ENCODE measurements around the gene ARHGAP19.
A peak's percentile ranks its signal among the peaks of the same experiment; 100 is the strongest.
"Not testable (repeated sequence)": the region's sequence is repeated elsewhere in the genome, so short reads cannot be mapped to it uniquely, and the experiment has no call there.

ARHGAP19 gene

GRCh38 chr10:97321032-97321803, 28.8 kb upstream of the ARHGAP19 start:
- no peak for DNase-seq (ENCODE audit: low read depth in 2 of 2)

- no peak for DNase-seq (ENCODE audit: low read depth in 2 of 2)
These were observed 28.1 kb upstream of the ARHGAP19 start for GRCh38 chr10:97320480-97321031.

- peak; percentile 49 for DNase-seq (ENCODE audit: low read depth in 2 of 2)
These were observed 27.4 kb upstream of the ARHGAP19 start for GRCh38 chr10:97319671-97320479.

GRCh38 chr10:97318772-97319651, 26.6 kb upstream of the ARHGAP19 start, which contains the start of gene FRAT1:
TSS of gene FRAT1 (plus strand) at chr10:97319271. CDS start at chr10:97319454, 183 bp downstream.
- DNase-seq (ENCODE audit: low read depth in 2 of 2): peak; percentile 81 to 86

GRCh38 chr10:97314671-97315070, 22.2 kb upstream of the ARHGAP19 start:
- DNase-seq (ENCODE audit: low read depth in 2 of 2): no peak

- DNase-seq (ENCODE audit: low read depth in 2 of 2): no peak
These were observed 20.5 kb upstream of the ARHGAP19 start for GRCh38 chr10:97312897-97313296.

- no peak for DNase-seq (ENCODE audit: low read depth in 2 of 2)
These were observed 18.7 kb upstream of the ARHGAP19 start for GRCh38 chr10:97311111-97311626.

- DNase-seq (ENCODE audit: low read depth in 2 of 2): no peak
These were observed 15.7 kb upstream of the ARHGAP19 start for GRCh38 chr10:97307866-97308780.

GRCh38 chr10:97307441-97307840, 15.0 kb upstream of the ARHGAP19 start:
- DNase-seq (ENCODE audit: low read depth in 2 of 2): no peak

GRCh38 chr10:97302088-97302791, 9.8 kb upstream of the ARHGAP19 start:
- DNase-seq (ENCODE audit: low read depth in 2 of 2): no peak

GRCh38 chr10:97300980-97301379, 8.5 kb upstream of the ARHGAP19 start:
- DNase-seq (ENCODE audit: low read depth in 2 of 2): no peak

- no peak for DNase-seq (ENCODE audit: low read depth in 2 of 2)
These were observed 5.8 kb upstream of the ARHGAP19 start for GRCh38 chr10:97298223-97298571.

- DNase-seq (ENCODE audit: low read depth in 2 of 2): no peak
These were observed 5.3 kb upstream of the ARHGAP19 start for GRCh38 chr10:97297556-97298222.

- DNase-seq (ENCODE audit: low read depth in 2 of 2): no peak
These were observed 393 bp upstream of the ARHGAP19 start for GRCh38 chr10:97292862-97293198.

GRCh38 chr10:97291357-97292096, 910 bp downstream of the ARHGAP19 start:
- no peak for DNase-seq (ENCODE audit: low read depth in 2 of 2)

- DNase-seq (ENCODE audit: low read depth in 2 of 2): not testable (repeated sequence)
These were observed 1.7 kb downstream of the ARHGAP19 start for GRCh38 chr10:97290576-97291356.

GRCh38 chr10:97290076-97290475, 2.4 kb downstream of the ARHGAP19 start:
- DNase-seq (ENCODE audit: low read depth in 2 of 2): not testable (repeated sequence)

- DNase-seq (ENCODE audit: low read depth in 2 of 2): no peak
These were observed 11.7 kb downstream of the ARHGAP19 start for GRCh38 chr10:97280783-97281182.

Data from stimulated activated CD8-positive, alpha-beta memory T cell treated with anti-CD3 and anti-CD28 coated beads, Interleukin-2, amount 100 ng/mL, for 48 hours (primary cell).